Measurements from ENCODE around the gene TNIP1.

TNIP1 gene

GRCh38 chr5:151068433-151069197, 12.2 kb downstream of the TNIP1 start:
- Histone ChIP-seq H3K9me3 (ENCODE audit: control insufficient read depth, low read length) (no peaks in the 10 kb centered on the region), H3K36me3 (ENCODE audit: control insufficient read depth, insufficient read depth, low read length) (peaks cover 55% of the 10 kb centered on the region), H3K27me3 (replicated peaks; ENCODE audit: control insufficient read depth, insufficient read depth, low read length, poor library complexity, severe bottlenecking) (no peaks in the 10 kb centered on the region), H3K27ac (ENCODE audit: insufficient read depth, low read length, poor library complexity, severe bottlenecking) (peak overlapping the region; percentile 33), H3K4me1 (ENCODE audit: control insufficient read depth, insufficient read depth, low read length, poor library complexity, severe bottlenecking) (peaks cover 33% of the 10 kb centered on the region), H3K4me3 (ENCODE audit: insufficient read depth, low read depth, low read length, poor library complexity, severe bottlenecking) (peak overlapping the region; percentile 12)
- DNase-seq = no peak

- peaks cover 62% of the 10 kb centered on the region for H3K36me3 ChIP-seq (ENCODE audit: control insufficient read depth, insufficient read depth, low read length)
- peaks cover 33% of the 10 kb centered on the region for H3K4me1 ChIP-seq (ENCODE audit: control insufficient read depth, insufficient read depth, low read length, poor library complexity, severe bottlenecking)
- no peak overlapping the region for H3K4me3 ChIP-seq (ENCODE audit: insufficient read depth, low read depth, low read length, poor library complexity, severe bottlenecking)
- no peaks in the 10 kb centered on the region for H3K27me3 ChIP-seq (replicated peaks; ENCODE audit: control insufficient read depth, insufficient read depth, low read length, poor library complexity, severe bottlenecking)
- no peak for DNase-seq
- H3K27ac ChIP-seq (ENCODE audit: insufficient read depth, low read length, poor library complexity, severe bottlenecking) = no peak overlapping the region
- H3K9me3 ChIP-seq (ENCODE audit: control insufficient read depth, low read length) = no peaks in the 10 kb centered on the region
Observed at GRCh38 chr5:151067632-151068432, 13.0 kb downstream of the TNIP1 start.

DNA sequence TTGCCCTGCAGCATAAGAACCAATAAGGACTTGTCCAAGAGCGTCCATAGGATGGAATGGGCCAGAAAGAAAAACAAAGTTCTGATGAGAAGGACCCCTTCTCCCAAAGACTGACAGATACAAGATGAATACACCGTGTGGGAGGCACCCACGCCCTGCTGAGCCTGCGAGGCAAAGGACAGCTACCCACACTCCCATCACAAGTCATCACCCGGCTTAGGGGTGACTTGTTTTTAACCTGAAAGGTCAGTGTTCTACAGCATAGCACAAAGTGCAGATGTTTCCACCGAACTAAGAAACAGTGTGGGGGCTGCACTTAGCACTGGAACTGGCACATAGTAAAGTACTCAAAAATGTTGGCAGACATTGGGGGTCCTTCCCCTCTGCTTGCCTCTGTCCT, 13.9 kb downstream of the TNIP1 start:
- H3K27me3 ChIP-seq (replicated peaks; ENCODE audit: control insufficient read depth, insufficient read depth, low read length, poor library complexity, severe bottlenecking) = no peaks in the 10 kb centered on the region
- H3K4me3 ChIP-seq (ENCODE audit: insufficient read depth, low read depth, low read length, poor library complexity, severe bottlenecking) = no peak overlapping the region
- H3K36me3 ChIP-seq (ENCODE audit: control insufficient read depth, insufficient read depth, low read length) = peaks cover 72% of the 10 kb centered on the region
- no peaks in the 10 kb centered on the region for H3K9me3 ChIP-seq (ENCODE audit: control insufficient read depth, low read length)
- peaks cover 33% of the 10 kb centered on the region for H3K4me1 ChIP-seq (ENCODE audit: control insufficient read depth, insufficient read depth, low read length, poor library complexity, severe bottlenecking)
- DNase-seq = no peak
- H3K27ac ChIP-seq (ENCODE audit: insufficient read depth, low read length, poor library complexity, severe bottlenecking) = no peak overlapping the region

DNA sequence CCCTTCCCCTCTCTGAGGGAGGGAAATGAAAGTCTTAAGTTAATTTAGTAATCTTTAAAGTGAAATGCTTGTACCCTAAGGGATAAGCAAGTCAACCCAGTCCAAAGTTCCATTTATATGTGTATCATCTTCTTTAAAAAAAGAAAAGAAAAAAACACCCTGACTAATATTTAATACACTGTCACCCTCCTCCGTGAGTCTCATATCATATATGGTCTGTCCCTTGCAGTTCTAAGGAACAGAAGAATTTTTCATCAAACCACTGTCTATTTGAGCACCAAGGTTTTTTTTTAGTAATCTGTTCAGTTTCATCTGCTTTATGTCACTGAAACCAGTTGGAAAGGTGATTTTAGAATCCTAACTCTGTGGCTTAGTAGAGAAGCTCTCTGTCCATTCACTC, 15.2 kb downstream of the TNIP1 start:
- H3K27me3 ChIP-seq (replicated peaks; ENCODE audit: control insufficient read depth, insufficient read depth, low read length, poor library complexity, severe bottlenecking) = no peaks in the 10 kb centered on the region
- no peaks in the 10 kb centered on the region for H3K9me3 ChIP-seq (ENCODE audit: control insufficient read depth, low read length)
- H3K36me3 ChIP-seq (ENCODE audit: control insufficient read depth, insufficient read depth, low read length) = peaks cover 78% of the 10 kb centered on the region
- no peak for DNase-seq
- H3K4me1 ChIP-seq (ENCODE audit: control insufficient read depth, insufficient read depth, low read length, poor library complexity, severe bottlenecking) = peaks cover 35% of the 10 kb centered on the region
- H3K4me3 ChIP-seq (ENCODE audit: insufficient read depth, low read depth, low read length, poor library complexity, severe bottlenecking) = no peak overlapping the region
- H3K27ac ChIP-seq (ENCODE audit: insufficient read depth, low read length, poor library complexity, severe bottlenecking) = no peak overlapping the region

GRCh38 chr5:151064916-151065499, 15.8 kb downstream of the TNIP1 start:
- H3K4me3 ChIP-seq (ENCODE audit: insufficient read depth, low read depth, low read length, poor library complexity, severe bottlenecking) = no peak overlapping the region
- H3K4me1 ChIP-seq (ENCODE audit: control insufficient read depth, insufficient read depth, low read length, poor library complexity, severe bottlenecking) = peaks cover 41% of the 10 kb centered on the region
- no peak overlapping the region for H3K27ac ChIP-seq (ENCODE audit: insufficient read depth, low read length, poor library complexity, severe bottlenecking)
- no peaks in the 10 kb centered on the region for H3K9me3 ChIP-seq (ENCODE audit: control insufficient read depth, low read length)
- H3K36me3 ChIP-seq (ENCODE audit: control insufficient read depth, insufficient read depth, low read length) = peaks cover 78% of the 10 kb centered on the region
- DNase-seq = no peak
- no peaks in the 10 kb centered on the region for H3K27me3 ChIP-seq (replicated peaks; ENCODE audit: control insufficient read depth, insufficient read depth, low read length, poor library complexity, severe bottlenecking)

GRCh38 chr5:151063142-151063989, 17.5 kb downstream of the TNIP1 start:
- Histone ChIP-seq H3K9me3 (ENCODE audit: control insufficient read depth, low read length) (no peaks in the 10 kb centered on the region), H3K27ac (ENCODE audit: insufficient read depth, low read length, poor library complexity, severe bottlenecking) (no peak overlapping the region), H3K4me3 (ENCODE audit: insufficient read depth, low read depth, low read length, poor library complexity, severe bottlenecking) (no peak overlapping the region), H3K4me1 (ENCODE audit: control insufficient read depth, insufficient read depth, low read length, poor library complexity, severe bottlenecking) (peaks cover 31% of the 10 kb centered on the region), H3K36me3 (ENCODE audit: control insufficient read depth, insufficient read depth, low read length) (peaks cover 89% of the 10 kb centered on the region), H3K27me3 (replicated peaks; ENCODE audit: control insufficient read depth, insufficient read depth, low read length, poor library complexity, severe bottlenecking) (no peaks in the 10 kb centered on the region)
- DNase-seq = no peak

- no peak for DNase-seq
- no peak overlapping the region for H3K4me3 ChIP-seq (ENCODE audit: insufficient read depth, low read depth, low read length, poor library complexity, severe bottlenecking)
- peaks cover 24% of the 10 kb centered on the region for H3K4me1 ChIP-seq (ENCODE audit: control insufficient read depth, insufficient read depth, low read length, poor library complexity, severe bottlenecking)
- H3K27me3 ChIP-seq (replicated peaks; ENCODE audit: control insufficient read depth, insufficient read depth, low read length, poor library complexity, severe bottlenecking) = no peaks in the 10 kb centered on the region
- H3K36me3 ChIP-seq (ENCODE audit: control insufficient read depth, insufficient read depth, low read length) = peaks cover 91% of the 10 kb centered on the region
- no peaks in the 10 kb centered on the region for H3K9me3 ChIP-seq (ENCODE audit: control insufficient read depth, low read length)
- no peak overlapping the region for H3K27ac ChIP-seq (ENCODE audit: insufficient read depth, low read length, poor library complexity, severe bottlenecking)
Observed at GRCh38 chr5:151062405-151063141, 18.3 kb downstream of the TNIP1 start.

DNA sequence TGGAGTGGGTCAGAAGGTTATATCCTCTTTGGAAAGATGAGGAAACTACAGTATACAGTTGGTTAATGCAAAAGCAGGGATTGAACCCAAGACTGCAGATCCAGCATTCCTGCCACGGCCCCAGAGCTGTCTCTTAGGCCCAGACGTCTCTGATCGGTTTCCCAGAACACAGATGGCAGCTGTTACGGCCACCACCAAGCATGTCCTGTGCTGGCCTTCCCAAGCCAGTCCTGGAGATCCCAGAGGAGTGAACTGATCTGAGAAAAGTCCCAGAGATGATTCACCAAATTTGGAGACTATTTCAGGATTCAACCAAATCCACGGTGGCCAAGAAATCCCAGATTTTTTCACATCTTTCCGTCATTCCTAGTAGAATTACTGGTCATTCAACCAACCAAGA, 20.1 kb downstream of the TNIP1 start:
- Histone ChIP-seq H3K4me1 (ENCODE audit: control insufficient read depth, insufficient read depth, low read length, poor library complexity, severe bottlenecking) (peaks cover 13% of the 10 kb centered on the region), H3K27ac (ENCODE audit: insufficient read depth, low read length, poor library complexity, severe bottlenecking) (peak overlapping the region; percentile 13)

GRCh38 chr5:151058891-151059489, 21.8 kb downstream of the TNIP1 start:
- Histone ChIP-seq H3K4me1 (ENCODE audit: control insufficient read depth, insufficient read depth, low read length, poor library complexity, severe bottlenecking) (peaks cover 13% of the 10 kb centered on the region), H3K27ac (ENCODE audit: insufficient read depth, low read length, poor library complexity, severe bottlenecking) (no peak overlapping the region)

More for the DNA sequence above, 20.1 kb downstream of the TNIP1 start:
- Histone ChIP-seq H3K4me3 (ENCODE audit: insufficient read depth, low read depth, low read length, poor library complexity, severe bottlenecking) (no peak overlapping the region), H3K36me3 (ENCODE audit: control insufficient read depth, insufficient read depth, low read length) (peaks cover 92% of the 10 kb centered on the region), H3K9me3 (ENCODE audit: control insufficient read depth, low read length) (no peaks in the 10 kb centered on the region), H3K27me3 (replicated peaks; ENCODE audit: control insufficient read depth, insufficient read depth, low read length, poor library complexity, severe bottlenecking) (no peaks in the 10 kb centered on the region)
- no peak for DNase-seq

More at GRCh38 chr5:151058891-151059489, 21.8 kb downstream of the TNIP1 start:
- H3K9me3 ChIP-seq (ENCODE audit: control insufficient read depth, low read length) = no peaks in the 10 kb centered on the region
- peaks cover 96% of the 10 kb centered on the region for H3K36me3 ChIP-seq (ENCODE audit: control insufficient read depth, insufficient read depth, low read length)
- no peak overlapping the region for H3K4me3 ChIP-seq (ENCODE audit: insufficient read depth, low read depth, low read length, poor library complexity, severe bottlenecking)
- no peaks in the 10 kb centered on the region for H3K27me3 ChIP-seq (replicated peaks; ENCODE audit: control insufficient read depth, insufficient read depth, low read length, poor library complexity, severe bottlenecking)
- DNase-seq = no peak

Data from effector memory CD4-positive, alpha-beta T cell (primary cell).